ENCODE results near the gene CHCHD3. TPM values are rescaled to one million over a fixed set of nuclear protein-coding genes. Genes with fewer than 3 reads are reported as not detected.

CHCHD3 gene
- total RNA-seq, 1 experiment from 2014 or later = 100 TPM

DNA sequence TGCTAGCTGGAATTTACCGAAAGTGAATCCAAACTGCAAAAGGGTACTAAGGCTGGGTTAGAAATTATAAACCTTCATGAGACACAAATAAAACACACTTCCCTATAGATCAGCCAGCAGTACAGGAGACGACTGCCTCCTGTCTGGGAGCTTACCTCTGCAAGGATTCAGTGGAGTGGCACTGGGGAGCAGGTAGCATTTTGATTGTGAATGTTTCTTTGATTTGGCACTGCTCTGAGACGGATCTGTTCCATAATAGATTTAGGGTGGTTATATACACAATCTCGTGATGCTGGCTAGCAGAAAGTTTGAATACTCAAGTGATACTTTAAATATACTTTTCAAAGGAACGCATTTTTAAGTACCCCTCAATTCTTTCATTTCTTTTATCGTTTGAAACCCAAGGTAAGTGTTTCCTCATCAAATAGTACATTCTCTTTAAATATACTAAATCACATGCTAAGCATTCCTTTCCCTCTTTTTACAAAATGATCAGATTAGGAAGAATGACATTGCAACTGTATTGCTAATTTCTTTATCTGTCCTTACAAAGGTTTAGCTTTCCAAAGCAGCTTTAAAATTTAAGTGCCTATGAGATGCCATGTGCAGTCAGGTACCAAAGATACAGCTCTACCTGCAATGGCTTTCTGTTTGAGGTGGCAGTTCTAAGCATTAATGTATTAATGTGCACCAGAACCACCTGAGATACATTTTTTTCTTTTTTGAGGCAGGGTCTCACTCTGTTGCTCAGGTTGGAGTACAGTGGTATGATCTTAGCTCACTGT lies 20.6 kb upstream of the CHCHD3 start:
- no peaks in the 10 kb centered on the region for H4K20me1 ChIP-seq (ENCODE audit: insufficient read depth)
- H3K9me2 ChIP-seq (ENCODE audit: insufficient read depth) = no peaks in the 10 kb centered on the region
- H3K4me2 ChIP-seq = no peak overlapping the region
- no TSS peak for BruUV-seq (replicated peaks)
- ChIA-PET CTCF (no interaction called here), POLR2A (ENCODE audit: unreplicated experiment) (interaction anchor here (0.7 kb wide), 1 partner anchor 60 kb away, joined by 7 read pairs; no protein-coding TSS in a partner anchor)
- intact Hi-C loops (cut with micrococcal nuclease; ENCODE audit: unreplicated experiment) = no loop called here
- TF ChIP-seq EZH2 (IDR thresholded peaks at IDR 0.05; ENCODE audit: low read depth) = no peak
- no peak for TF ChIP-seq CTCF (conservative IDR thresholded peaks at IDR 0.05)
- no peaks in the 10 kb centered on the region for H3K9me3 ChIP-seq (ENCODE audit: insufficient read depth, low read depth)
- no peak overlapping the region for H3K4me3 ChIP-seq
- H2AFZ ChIP-seq = no peak overlapping the region
- peaks cover 83% of the 10 kb centered on the region for H3K27me3 ChIP-seq (ENCODE audit: insufficient read depth, low read depth)
- no peaks in the 10 kb centered on the region for H3K36me3 ChIP-seq (ENCODE audit: low read depth)
- no peaks in the 10 kb centered on the region for H3K79me2 ChIP-seq (ENCODE audit: low read depth)
- H3F3A ChIP-seq (ENCODE audit: insufficient read depth, low read depth) = no peaks in the 10 kb centered on the region
- no peaks in the 10 kb centered on the region for H3K4me1 ChIP-seq (replicated peaks; ENCODE audit: insufficient read depth)
- DNase-seq = no peak
- H3K27ac ChIP-seq = no peak overlapping the region

DNA sequence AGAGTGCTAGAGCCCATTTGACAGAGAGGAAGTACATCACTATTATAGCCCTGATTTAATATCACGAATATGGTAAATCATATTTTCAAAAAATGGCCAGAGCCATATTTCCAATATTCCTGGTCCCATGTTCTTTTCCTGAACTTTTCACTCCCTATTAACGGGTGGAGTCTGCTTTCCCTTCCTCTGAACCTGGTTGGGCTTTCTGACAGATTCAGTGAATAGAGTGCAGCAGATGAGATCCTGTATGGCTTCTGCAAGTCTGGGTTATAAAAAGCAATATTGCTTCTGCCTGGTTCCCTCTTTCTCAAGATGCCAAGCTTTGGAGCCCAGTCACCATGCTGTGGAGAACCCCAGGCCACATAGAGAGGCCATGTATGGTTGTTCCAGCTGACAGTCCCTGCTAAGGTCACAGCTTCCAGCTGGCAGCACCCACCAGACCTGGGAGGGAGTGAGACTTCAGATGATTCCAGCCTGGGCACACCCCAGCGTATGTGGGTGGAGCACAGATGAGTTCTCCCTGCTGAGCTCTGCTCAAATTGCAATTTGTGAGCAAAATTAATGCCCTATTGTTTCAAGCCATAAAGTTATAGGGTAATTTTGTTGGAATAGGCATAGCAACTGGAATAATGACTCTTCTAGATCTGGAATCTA lies 17.9 kb upstream of the CHCHD3 start:
- no peak overlapping the region for H3K4me2 ChIP-seq
- H3K27me3 ChIP-seq (ENCODE audit: insufficient read depth, low read depth) = peaks cover 78% of the 10 kb centered on the region
- H3K4me3 ChIP-seq = no peak overlapping the region
- no peak overlapping the region for H2AFZ ChIP-seq
- POLR2A ChIA-PET (ENCODE audit: unreplicated experiment) = no interaction called here
- H3K4me1 ChIP-seq (replicated peaks; ENCODE audit: insufficient read depth) = no peaks in the 10 kb centered on the region
- CTCF ChIA-PET = no interaction called here
- no peak for DNase-seq
- no peaks in the 10 kb centered on the region for H3F3A ChIP-seq (ENCODE audit: insufficient read depth, low read depth)
- no peaks in the 10 kb centered on the region for H4K20me1 ChIP-seq (ENCODE audit: insufficient read depth)
- no peak overlapping the region for H3K27ac ChIP-seq
- intact Hi-C loops (cut with micrococcal nuclease; ENCODE audit: unreplicated experiment) = no loop called here
- H3K79me2 ChIP-seq (ENCODE audit: low read depth) = no peaks in the 10 kb centered on the region
- no TSS peak for BruUV-seq (replicated peaks)
- H3K9me3 ChIP-seq (ENCODE audit: insufficient read depth, low read depth) = no peaks in the 10 kb centered on the region
- no peaks in the 10 kb centered on the region for H3K9me2 ChIP-seq (ENCODE audit: insufficient read depth)
- TF ChIP-seq EZH2 (IDR thresholded peaks at IDR 0.05; ENCODE audit: low read depth) (no peak), CTCF (conservative IDR thresholded peaks at IDR 0.05) (no peak)
- no peaks in the 10 kb centered on the region for H3K36me3 ChIP-seq (ENCODE audit: low read depth)

- no peaks in the 10 kb centered on the region for H3K4me1 ChIP-seq (replicated peaks; ENCODE audit: insufficient read depth)
Observed at GRCh38 chr7:133095119-133095671, 13.3 kb upstream of the CHCHD3 start.

More at GRCh38 chr7:133095119-133095671, 13.3 kb upstream of the CHCHD3 start:
- H3K27ac ChIP-seq = no peak overlapping the region
- ChIA-PET CTCF (no interaction called here), POLR2A (ENCODE audit: unreplicated experiment) (interaction anchor here (0.6 kb wide), 1 partner anchor 198 kb away, joined by 5 read pairs; no protein-coding TSS in a partner anchor)
- intact Hi-C loops (cut with micrococcal nuclease; ENCODE audit: unreplicated experiment) = no loop called here
- no peak overlapping the region for H3K4me3 ChIP-seq
- H3K79me2 ChIP-seq (ENCODE audit: low read depth) = no peaks in the 10 kb centered on the region
- no peaks in the 10 kb centered on the region for H3F3A ChIP-seq (ENCODE audit: insufficient read depth, low read depth)
- peak in 1 of 2 experiments; percentile 4 for DNase-seq
- no peaks in the 10 kb centered on the region for H3K9me3 ChIP-seq (ENCODE audit: insufficient read depth, low read depth)
- no peaks in the 10 kb centered on the region for H3K36me3 ChIP-seq (ENCODE audit: low read depth)
- H2AFZ ChIP-seq = no peak overlapping the region
- H3K4me2 ChIP-seq = no peak overlapping the region
- TF ChIP-seq EZH2 (IDR thresholded peaks at IDR 0.05; ENCODE audit: low read depth) (no peak), CTCF (conservative IDR thresholded peaks at IDR 0.05) (no peak)
- BruUV-seq (replicated peaks) = no TSS peak
- H3K27me3 ChIP-seq (ENCODE audit: insufficient read depth, low read depth) = peaks cover 54% of the 10 kb centered on the region
- no peaks in the 10 kb centered on the region for H3K9me2 ChIP-seq (ENCODE audit: insufficient read depth)
- H4K20me1 ChIP-seq (ENCODE audit: insufficient read depth) = no peaks in the 10 kb centered on the region

Measured in PC-9 (cell line).